IMR-90 (cell line): ENCODE measurements around the gene IFNGR1. TPM values are rescaled to one million over a fixed set of nuclear protein-coding genes. Genes with fewer than 3 reads are reported as not detected.

ENCODE experiments used
- ATAC-seq: fragments of 200-7000 bp; cut with Tn5 transposase; 2 replicates; pipeline ENCODE4 v1.9.1; 2020; ENCODE audit warnings: low read depth, mild to moderate bottlenecking, moderate library complexity
- BruUV-seq: library from RNA; stranded (reverse); fragments of 400-500 nt; replicated peaks from 2 replicates; lab custom pipeline; 2021; lab: Mats Ljungman, UMichigan
- CTCF ChIA-PET: fragments of 300-600 bp; formaldehyde crosslinking; extraction: SDS; loops from one replicate; lab custom pipeline; 2021; ENCODE audit warnings: antibody characterized with exemption; lab: Yijun Ruan, JAX
- POLR2A ChIA-PET: fragments of 300-600 bp; sonication (Branson Sonifier 250); formaldehyde crosslinking; loops from one replicate; lab custom pipeline; 2022; ENCODE audit warnings: antibody characterized with exemption; ENCODE audit not compliant: unreplicated experiment; lab: Charles Lee
- DNase-seq: peaks from one replicate; pipeline ENCODE4 v3.0.0; 2013
- H2AFZ ChIP-seq: replicated peaks from 2 replicates; pipeline ENCODE3; 2013; ENCODE audit warnings: low read length, mild to moderate bottlenecking; ENCODE audit not compliant: poor library complexity
- H2AK5ac ChIP-seq: 2 replicates; pipeline ENCODE4 v1.6.1; 2013; ENCODE audit warnings: low read depth, low read length, inconsistent platforms
- H2AK9ac ChIP-seq: replicated peaks from 2 replicates; pipeline ENCODE3; 2013; ENCODE audit warnings: mild to moderate bottlenecking, low read depth, low read length, moderate library complexity; ENCODE audit not compliant: poor library complexity
- H2BK120ac ChIP-seq: 2 replicates; pipeline ENCODE4 v1.6.1; 2013; ENCODE audit warnings: low read depth, low read length, inconsistent platforms
- H2BK15ac ChIP-seq: 3 replicates; pipeline ENCODE4 v1.6.1; 2013; ENCODE audit warnings: low read depth, low read length, inconsistent platforms
- H2BK20ac ChIP-seq: 2 replicates; pipeline ENCODE4 v1.6.1; 2013; ENCODE audit warnings: low read depth, mild to moderate bottlenecking, inconsistent platforms, low read length, moderate library complexity
- H2BK5ac ChIP-seq: 2 replicates; pipeline ENCODE4 v1.6.1; 2013; ENCODE audit warnings: mild to moderate bottlenecking, low read depth, low read length, inconsistent platforms; ENCODE audit not compliant: poor library complexity, severe bottlenecking
- H3K14ac ChIP-seq: replicated peaks from 2 replicates; pipeline ENCODE4 v1.6.1; 2013; ENCODE audit warnings: low read depth, low read length, inconsistent platforms
- H3K18ac ChIP-seq: 2 replicates; pipeline ENCODE4 v1.6.1; 2013; ENCODE audit warnings: low read depth, low read length, control low read depth
- H3K23ac ChIP-seq: 2 replicates; pipeline ENCODE4 v1.6.1; 2013; ENCODE audit warnings: low read depth, low read length, inconsistent platforms
- H3K27ac ChIP-seq: 2 replicates; pipeline ENCODE4 v1.5.1; 2013; ENCODE audit warnings: mild to moderate bottlenecking, control low read depth, low read length; ENCODE audit not compliant: insufficient read depth
- H3K27me3 ChIP-seq: 2 replicates; pipeline ENCODE4 v1.6.1; 2013; ENCODE audit warnings: low read length; ENCODE audit not compliant: control insufficient read depth, insufficient read depth
- H3K36me3 ChIP-seq: 2 replicates; pipeline ENCODE4 v1.6.1; 2013; ENCODE audit warnings: low read length, mixed read lengths; ENCODE audit not compliant: control insufficient read depth, insufficient read depth
- H3K4ac ChIP-seq: 2 replicates; pipeline ENCODE4 v1.6.1; 2013; ENCODE audit warnings: low read depth, low read length, inconsistent platforms
- H3K4me1 ChIP-seq: 2 replicates; pipeline ENCODE4 v1.6.1; 2013; ENCODE audit warnings: low read length, mixed read lengths; ENCODE audit not compliant: control insufficient read depth, insufficient read depth
- H3K4me2 ChIP-seq: 2 replicates; pipeline ENCODE4 v1.6.1; 2013; ENCODE audit warnings: low read depth, mild to moderate bottlenecking, control low read depth, low read length, moderate library complexity
- H3K4me3 ChIP-seq: 2 replicates; pipeline ENCODE4 v1.5.1; 2013; ENCODE audit warnings: low read depth, mild to moderate bottlenecking, control low read depth, low read length, moderate library complexity; ENCODE audit not compliant: insufficient read depth
- H3K56ac ChIP-seq: 2 replicates; pipeline ENCODE4 v1.6.1; 2013; ENCODE audit warnings: low read length, inconsistent platforms; ENCODE audit not compliant: insufficient read depth; ENCODE audit errors: extremely low read depth
- H3K79me1 ChIP-seq, 2 experiments: 2 replicates each; pipeline ENCODE4 v1.6.1; 2013; ENCODE audit warnings: low read length in 2 of 2, inconsistent platforms in 1 of 2, low read depth in 1 of 2
- H3K9ac ChIP-seq: 2 replicates; pipeline ENCODE4 v1.6.1; 2013; ENCODE audit warnings: low read depth, low read length, control low read depth
- H3K9me1 ChIP-seq: 2 replicates; pipeline ENCODE4 v1.6.1; 2013; ENCODE audit warnings: low read length, inconsistent platforms; ENCODE audit not compliant: insufficient read depth
- H3K9me3 ChIP-seq: 2 replicates; pipeline ENCODE4 v1.6.1; 2013; ENCODE audit warnings: low read length; ENCODE audit not compliant: control insufficient read depth, insufficient read depth
- H4K20me1 ChIP-seq: 2 replicates; pipeline ENCODE4 v1.6.1; 2013; ENCODE audit warnings: low read length, inconsistent platforms; ENCODE audit not compliant: insufficient read depth
- H4K5ac ChIP-seq: 2 replicates; pipeline ENCODE4 v1.6.1; 2013; ENCODE audit warnings: mild to moderate bottlenecking, low read depth, low read length, control low read depth
- H4K8ac ChIP-seq, 2 experiments: 2 replicates each; pipeline ENCODE4 v1.6.1; 2013; ENCODE audit warnings: low read depth in 2 of 2, low read length in 2 of 2, control low read depth in 1 of 2, inconsistent platforms in 1 of 2
- H4K91ac ChIP-seq: 2 replicates; pipeline ENCODE4 v1.6.1; 2013; ENCODE audit warnings: low read depth, low read length, inconsistent platforms; ENCODE audit not compliant: insufficient read depth
- BHLHE40 ChIP-seq: fragments of 150-350 bp; IDR thresholded peaks from 2 replicates; pipeline ENCODE4 v1.6.1; 2016; ENCODE audit warnings: mild to moderate bottlenecking, low read depth, low read length
- ELK1 ChIP-seq: fragments of 150-350 bp; IDR thresholded peaks from 2 replicates; pipeline ENCODE4 v1.6.1; 2016; ENCODE audit warnings: low read depth, mild to moderate bottlenecking, low read length, moderate library complexity, borderline replicate concordance
- FOS ChIP-seq: fragments of 150-350 bp; IDR thresholded peaks from 2 replicates; pipeline ENCODE4 v1.6.1; 2016; ENCODE audit warnings: low read depth, low read length
- MAZ ChIP-seq: IDR thresholded peaks from 2 replicates; pipeline ENCODE4 v1.6.1; 2012; ENCODE audit warnings: low read depth, mild to moderate bottlenecking, low read length, improper control_type of control experiment, moderate library complexity, borderline replicate concordance
- RAD21 ChIP-seq: IDR thresholded peaks from 2 replicates; pipeline ENCODE4 v1.6.1; 2012; ENCODE audit warnings: low read length, improper control_type of control experiment
- RCOR1 ChIP-seq: IDR thresholded peaks from 2 replicates; pipeline ENCODE4 v1.6.1; 2012; ENCODE audit warnings: mild to moderate bottlenecking, low read length, improper control_type of control experiment; ENCODE audit not compliant: insufficient replicate concordance
- WGBS, 2 experiments: methylation state at CpG; one replicate each; pipeline versions ENCODE4 v1.1.5 to v1.1.7; 2013; ENCODE audit warnings: missing lambda C conversion rate in 2 of 2; ENCODE audit not compliant: insufficient read length in 1 of 2; ENCODE audit errors: extremely low coverage in 2 of 2; 5-methylcytosine and 5-hydroxymethylcytosine counted together
- dilution Hi-C: fragments of 300-500 bp; cut with HindIII; formaldehyde crosslinking; loops from one replicate; pipeline ENCODE4 v1.14.3; 2018; ENCODE audit warnings: low sequenced_read_pairs; ENCODE audit not compliant: unreplicated experiment
- in situ Hi-C: fragments of 300-500 bp; cut with MboI; formaldehyde crosslinking; loops from 3 replicates; pipeline ENCODE4 v1.14.3; 2019; ENCODE audit warnings: low sequenced_read_pairs, inconsistent platforms, mixed read lengths
- intact Hi-C: fragments of 100-400 bp; cut with micrococcal nuclease; formaldehyde crosslinking; loops from 2 replicates; pipeline ENCODE4 v1.10.0; 2022
- polyA plus RNA-seq, 3 experiments: library from polyadenylated mRNA; depleted of rRNA; stranded (reverse); fragments of >200 nt; gene quantifications; 2 replicates each; pipeline ENCODE4 v1.2.3, GENCODE V29; 2012; ENCODE audit warnings: low replicate concordance in 1 of 3
- total RNA-seq: library from RNA; depleted of rRNA; stranded (reverse); fragments of >200 nt; gene quantifications from 2 replicates; pipeline ENCODE4 v1.2.3, GENCODE V29; 2012

Gene IFNGR1
- total and polyA plus RNA-seq, 2 of the 4 experiments (the other 2 are of a cell fraction) = 19.1 to 25.6 TPM

- BruUV-seq = no TSS peak
- H2AK5ac ChIP-seq = no peak overlapping the region
- POLR2A ChIA-PET = interaction anchor here (0.6 kb wide), 1 partner anchor 1027 kb away, joined by 3 read pairs; no protein-coding TSS in a partner anchor
- no peak overlapping the region for H2AFZ ChIP-seq
- no peak overlapping the region for H3K27ac ChIP-seq
- CTCF ChIA-PET = no interaction called here
- no peak overlapping the region for H3K56ac ChIP-seq
- H2BK5ac ChIP-seq = no peak overlapping the region
- H4K20me1 ChIP-seq = peaks cover 38% of the 10 kb centered on the region
- H3K23ac ChIP-seq = no peak overlapping the region
- intact Hi-C loops (no loop called here), dilution Hi-C loops (no loop called here), in situ Hi-C loops (no loop called here)
- no peak overlapping the region for H2AK9ac ChIP-seq
- no peak overlapping the region for H3K4me2 ChIP-seq
- no peak overlapping the region for H3K9ac ChIP-seq
- H3K9me1 ChIP-seq = peaks cover 4% of the 10 kb centered on the region
- no peak overlapping the region for H2BK20ac ChIP-seq
- H2BK15ac ChIP-seq = no peak overlapping the region
- ATAC-seq (no peak), DNase-seq (no peak)
- WGBS, 2 experiments = 83% methylated on average over 1 of the region's 4 CpGs; no CpG with 5 or more reads in 1 of the 2 experiments
- no peak overlapping the region for H3K4ac ChIP-seq
- peaks cover 27 to 55% of the 10 kb centered on the region in 2 experiments for H3K79me1 ChIP-seq
- H4K8ac ChIP-seq = no peak overlapping the region
- no peak overlapping the region for H3K14ac ChIP-seq
- no peak overlapping the region for H4K91ac ChIP-seq
- no peak for TF ChIP-seq FOS
- no peak for TF ChIP-seq BHLHE40
- no peak for TF ChIP-seq MAZ
- TF ChIP-seq ELK1 = no peak
- TF ChIP-seq RAD21 = no peak
- TF ChIP-seq RCOR1 = no peak
- no peaks in the 10 kb centered on the region for H3K27me3 ChIP-seq
- H4K5ac ChIP-seq = no peak overlapping the region
- peaks cover 2% of the 10 kb centered on the region; the same call in 1 of the 2 replicates for H3K36me3 ChIP-seq
- H3K18ac ChIP-seq = no peak overlapping the region
- peaks cover 5% of the 10 kb centered on the region; the same call in 1 of the 2 replicates for H3K4me1 ChIP-seq
- H3K9me3 ChIP-seq = no peaks in the 10 kb centered on the region; the same call in 1 of the 2 replicates
- H2BK120ac ChIP-seq = no peak overlapping the region
- no peak overlapping the region for H3K4me3 ChIP-seq
Observed at GRCh38 chr6:137213331-137213740, 5.8 kb downstream of the IFNGR1 start.
